ENCODE results near the gene BAHD1.

GRCh38 chr15:40489274-40490175 is 48.8 kb downstream of the BAHD1 start:
- TF ChIP-seq CTCF (IDR thresholded peaks at IDR 0.05) (no peak), POLR2A (IDR thresholded peaks at IDR 0.05) (no peak), POLR2AphosphoS5 (IDR thresholded peaks at IDR 0.05) (no peak)

All from transverse colon (tissue), 4 donors.